Measurements from ENCODE around the gene SVIL.
"Not testable (repeated sequence)": the region's sequence is repeated elsewhere in the genome, so short reads cannot be mapped to it uniquely, and the experiment has no call there.

The SVIL gene

DNA sequence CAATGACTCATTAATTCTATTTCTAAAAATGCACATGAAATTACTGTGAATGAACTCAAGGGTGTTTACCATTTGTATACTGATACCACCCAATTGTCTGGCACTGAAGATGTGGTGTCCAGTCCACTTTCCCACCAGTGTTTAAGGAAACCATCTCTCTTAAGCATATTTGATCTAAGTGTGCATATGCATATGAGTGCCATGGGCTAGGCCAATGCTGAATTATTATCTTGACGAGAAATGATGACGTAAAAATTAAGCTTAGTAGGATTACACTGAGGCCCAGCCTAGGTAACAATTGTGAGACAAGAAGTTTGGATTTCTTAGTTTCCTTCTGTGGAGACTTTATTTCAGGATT, 59.7 kb downstream of the SVIL start:
- no peak for DNase-seq (ENCODE audit: low read depth)

DNA sequence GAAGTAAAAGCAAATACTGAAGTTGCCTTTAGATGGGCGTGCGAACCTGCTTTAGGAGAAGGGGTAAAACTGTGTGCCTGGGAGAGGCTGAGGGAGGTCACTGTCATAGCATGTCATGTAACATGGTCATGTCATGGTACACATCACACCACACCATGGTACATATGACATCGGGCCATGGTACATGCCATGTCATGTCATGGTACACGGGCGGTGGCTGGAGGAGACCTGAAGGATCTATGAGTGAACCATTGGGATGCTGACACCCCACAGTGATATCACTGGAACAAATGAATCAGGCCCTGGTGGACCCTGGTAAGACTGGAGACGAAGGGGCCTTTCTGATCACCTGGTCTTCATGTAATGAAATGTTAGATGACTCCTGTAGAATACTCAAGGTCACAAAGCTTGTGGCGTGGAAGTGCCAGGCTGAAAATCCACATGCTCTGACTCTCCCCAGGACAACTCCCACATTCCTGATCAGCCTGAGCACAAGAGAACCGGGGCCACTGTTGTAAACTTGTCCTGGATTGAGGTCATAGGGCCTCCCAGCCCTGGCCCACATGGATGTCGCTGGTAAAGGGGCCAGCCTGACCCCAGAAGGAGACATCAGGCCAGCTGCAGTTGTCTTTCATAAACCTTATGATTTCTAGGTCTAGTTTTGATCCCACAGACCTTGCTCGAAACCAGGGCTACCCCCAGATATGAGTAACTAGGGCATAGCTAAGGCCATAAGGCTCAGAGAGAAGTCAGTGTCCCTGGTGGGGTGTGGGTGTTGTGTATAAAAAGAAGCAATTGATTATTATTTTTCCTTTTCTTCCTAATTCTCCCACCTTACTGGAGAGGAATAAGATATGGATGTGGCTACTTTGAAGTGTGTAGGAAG, 60.3 kb downstream of the SVIL start:
- not testable (repeated sequence) for DNase-seq (ENCODE audit: low read depth)

DNA sequence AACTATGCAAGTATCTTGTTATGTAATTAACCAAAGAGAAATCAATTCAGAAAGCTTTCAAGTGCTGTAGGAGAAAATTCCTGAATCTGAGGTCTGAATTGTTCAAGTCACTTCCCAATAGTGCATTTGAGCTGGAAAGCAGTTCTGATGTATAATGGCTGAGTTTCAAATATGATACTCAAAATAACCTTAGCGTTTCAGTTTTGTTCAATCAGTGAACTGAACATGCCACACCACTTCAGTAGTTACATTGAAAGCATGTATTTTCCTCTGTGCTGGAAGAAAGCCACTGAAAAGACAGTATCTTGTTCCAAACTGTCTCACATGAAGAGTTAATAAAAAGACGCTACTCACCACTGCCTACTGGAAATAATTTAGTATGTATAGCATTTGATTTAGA, 64.5 kb downstream of the SVIL start:
- not testable (repeated sequence) for DNase-seq (ENCODE audit: low read depth)

DNA sequence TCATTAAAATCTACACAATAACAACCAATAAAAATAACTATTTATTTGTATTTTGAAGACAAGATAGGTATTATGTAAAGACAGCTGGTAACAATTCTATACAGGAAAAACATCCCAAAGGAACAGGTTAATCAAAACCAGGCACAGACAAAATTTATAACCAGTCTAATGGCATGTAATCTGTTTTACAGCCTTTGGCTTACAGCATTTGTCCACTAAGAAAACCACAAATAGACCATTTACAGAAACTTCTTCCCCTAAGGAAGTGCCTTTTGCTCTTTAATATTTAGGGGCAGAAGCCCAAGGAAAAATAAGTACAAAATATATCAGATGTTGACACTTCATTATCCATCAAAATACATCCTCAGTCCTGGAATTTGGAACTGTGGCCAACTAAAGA, 65.0 kb downstream of the SVIL start:
- DNase-seq (ENCODE audit: low read depth): no peak

DNA sequence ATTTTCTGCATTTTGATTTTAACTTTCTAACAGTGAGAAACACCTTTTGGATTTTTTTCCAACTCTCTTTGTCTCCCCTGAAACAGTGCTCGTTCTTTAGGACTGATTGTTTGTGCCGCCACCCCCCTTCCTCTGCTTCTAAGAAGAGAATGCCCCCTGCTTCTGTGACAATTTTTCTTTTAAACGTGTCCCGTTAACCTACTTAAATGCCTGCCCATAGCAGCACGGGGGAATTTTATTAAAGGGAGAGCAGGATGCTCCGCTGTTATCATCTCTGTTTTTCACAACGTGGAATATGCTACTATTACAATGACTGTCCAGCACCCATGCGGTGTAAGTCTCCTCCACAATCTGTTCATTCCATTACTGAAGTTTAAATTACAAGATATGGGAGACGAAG, 67.8 kb downstream of the SVIL start:
- DNase-seq (ENCODE audit: low read depth): no peak

DNA sequence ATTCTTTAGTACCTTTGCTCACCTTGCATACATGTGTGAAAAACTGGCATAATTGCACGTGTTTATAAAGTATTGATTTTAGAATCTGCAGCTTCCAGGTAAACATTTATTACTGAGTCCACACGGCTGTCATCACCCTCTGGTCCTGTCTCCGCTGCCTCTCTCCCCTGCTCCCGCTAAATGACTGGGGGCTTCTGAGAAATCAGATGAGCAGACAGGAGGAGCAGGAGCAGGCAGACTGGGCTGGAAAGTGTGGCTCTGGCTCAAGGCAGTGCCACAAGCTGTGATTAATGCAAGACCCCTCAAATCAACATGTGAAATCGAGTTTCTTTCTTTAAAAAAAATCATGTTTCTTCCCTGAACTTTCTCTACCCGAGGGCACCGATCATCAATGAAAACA, 68.6 kb downstream of the SVIL start:
- DNase-seq (ENCODE audit: low read depth): not testable (repeated sequence)

DNA sequence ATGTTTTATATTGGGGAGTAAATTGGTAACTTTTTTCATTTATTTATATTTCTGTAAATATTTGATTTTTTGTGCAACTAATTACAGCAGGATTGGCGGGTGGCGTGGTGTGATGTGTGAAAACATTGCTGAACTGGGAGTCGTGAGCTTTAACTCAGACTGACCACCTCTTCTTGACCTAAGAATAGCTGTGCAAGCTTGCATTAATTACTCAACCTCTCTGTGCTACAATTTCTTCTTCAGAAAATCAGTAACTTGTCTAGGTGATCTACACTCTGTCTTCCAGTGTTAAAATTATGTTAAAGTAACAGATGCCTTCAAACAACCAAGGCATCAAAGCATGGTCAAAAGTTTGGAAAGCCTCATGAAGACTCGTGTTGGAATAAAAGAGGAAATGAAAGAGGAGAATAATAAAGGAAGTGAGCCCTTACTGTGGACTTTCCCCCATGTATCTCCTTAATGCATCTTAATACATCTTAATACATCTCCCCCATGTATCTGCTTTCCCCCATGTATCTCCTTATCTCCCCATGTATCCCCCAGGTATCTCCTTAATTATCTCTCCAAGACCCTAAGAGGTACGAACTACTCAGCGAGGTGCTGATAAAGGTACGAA, 71.2 kb downstream of the SVIL start:
- DNase-seq (ENCODE audit: low read depth): no peak

DNA sequence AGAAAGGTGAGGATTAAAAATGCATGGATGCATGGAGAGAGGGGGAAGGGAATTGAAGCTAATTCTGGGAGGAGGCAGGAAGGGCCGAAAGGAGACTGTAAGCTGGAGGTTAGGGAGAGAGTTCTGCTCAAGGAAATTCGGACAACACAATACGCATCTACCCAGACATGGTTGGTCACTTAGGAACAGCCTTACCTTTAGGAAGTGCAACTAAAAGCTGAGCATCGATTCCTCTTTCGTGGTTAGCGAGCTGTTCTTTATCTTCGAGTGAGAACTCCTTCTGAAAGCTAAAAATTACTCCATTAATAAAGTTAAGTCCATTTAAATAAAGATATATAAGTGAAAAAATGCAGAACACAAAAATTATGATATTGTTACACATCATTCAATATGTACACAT, 71.8 kb downstream of the SVIL start:
- not testable (repeated sequence) for DNase-seq (ENCODE audit: low read depth)

DNA sequence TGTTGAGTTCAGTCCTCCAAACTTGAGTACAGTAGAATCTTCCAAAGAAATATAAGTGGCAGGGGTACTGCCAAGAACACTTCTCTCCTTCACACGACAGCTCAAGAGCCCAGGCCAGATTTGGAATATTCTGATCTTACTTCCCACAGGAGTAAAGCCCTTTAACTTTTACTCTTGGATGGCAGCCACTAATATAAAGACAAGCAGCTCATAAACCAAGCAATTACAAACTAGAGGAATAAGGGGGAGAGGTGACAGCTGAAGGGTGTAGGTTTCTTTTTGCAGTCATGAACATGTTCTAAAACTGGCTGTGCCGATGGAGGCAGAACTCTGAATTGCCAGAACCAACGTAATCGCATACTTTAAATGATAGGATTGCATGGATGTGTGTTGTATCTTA, 74.8 kb downstream of the SVIL start:
- DNase-seq (ENCODE audit: low read depth): no peak

DNA sequence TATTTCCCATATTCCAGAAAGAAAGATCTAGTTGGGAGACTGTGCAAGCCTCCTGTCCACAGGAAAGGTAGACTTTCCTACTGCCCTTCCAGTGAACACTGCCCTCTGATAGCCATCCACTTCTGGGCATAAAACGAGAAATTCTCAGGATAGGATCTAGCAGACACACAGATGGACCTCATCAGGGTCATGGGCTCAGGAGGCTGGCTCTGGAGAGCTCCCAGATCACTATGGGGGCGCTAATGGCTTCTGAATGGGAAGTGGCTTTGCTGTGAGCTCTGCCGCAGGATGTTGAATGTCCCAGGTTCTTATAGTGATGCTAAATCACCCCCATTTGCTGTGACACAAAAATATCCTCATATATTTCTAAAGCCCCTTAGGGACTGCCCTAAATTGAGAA, 77.1 kb downstream of the SVIL start:
- DNase-seq (ENCODE audit: low read depth): no peak

DNA sequence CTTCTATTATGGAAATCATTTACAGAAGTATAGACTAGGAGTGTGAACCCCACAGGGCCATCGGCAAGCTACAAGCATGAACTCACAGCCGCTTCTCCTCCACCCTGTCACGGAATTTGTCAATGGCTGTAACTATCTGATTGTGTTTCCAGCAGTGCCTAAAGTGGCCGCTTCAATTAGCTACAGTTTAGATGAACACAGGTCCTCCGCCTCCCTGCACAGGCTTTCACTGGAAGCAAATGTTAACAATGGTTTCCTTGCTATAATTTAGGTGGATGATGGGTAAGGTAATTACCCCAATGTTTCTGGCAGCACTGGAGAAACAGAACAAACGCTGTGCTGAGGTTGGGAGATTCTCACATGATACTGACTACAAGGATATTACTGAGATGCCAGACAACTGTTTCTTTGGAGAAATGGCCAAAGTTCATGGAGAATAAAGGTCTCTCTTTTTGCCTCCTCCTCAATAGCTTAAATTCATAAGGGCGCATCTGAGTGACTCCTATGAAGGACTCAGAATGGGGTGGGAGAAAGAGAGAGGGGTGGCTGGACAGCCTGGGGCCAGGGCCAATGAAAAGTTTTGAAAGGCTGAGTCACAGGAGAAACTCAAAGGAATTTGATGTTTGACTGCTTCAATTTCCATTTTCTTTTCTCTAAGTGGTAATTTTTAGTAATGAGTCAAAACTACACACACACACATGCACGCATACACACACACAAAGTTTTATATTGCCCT, 78.9 kb downstream of the SVIL start:
- peak; percentile 67 for DNase-seq (ENCODE audit: low read depth)

DNA sequence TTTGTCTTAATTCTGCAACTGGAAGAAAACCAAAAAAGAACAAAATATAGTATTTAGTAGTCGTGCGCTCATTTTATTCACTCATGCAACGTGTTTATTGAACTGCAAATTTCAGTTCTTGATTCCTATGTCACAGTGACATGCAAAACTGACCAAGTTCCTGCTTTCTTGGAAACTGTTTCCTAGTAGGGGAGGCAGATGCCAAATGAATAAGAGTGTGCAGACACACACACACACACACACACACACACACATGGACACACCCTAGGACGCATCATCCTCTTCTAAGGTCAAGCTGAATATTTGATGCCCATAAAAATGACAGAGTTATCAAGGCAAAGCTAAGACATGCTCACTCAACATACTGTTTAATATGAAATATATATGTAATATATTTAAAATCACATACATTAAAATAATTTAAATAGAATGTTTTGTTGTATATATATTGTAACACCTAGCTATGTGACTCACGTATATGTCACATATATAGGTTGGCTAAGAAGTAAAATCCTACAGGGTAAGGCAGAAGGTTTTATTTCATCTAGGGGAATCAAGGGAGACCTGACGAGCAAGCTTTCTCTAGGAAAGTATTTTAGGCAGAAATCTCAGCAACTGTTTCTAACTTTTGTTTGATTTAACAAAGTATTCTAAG, 79.6 kb downstream of the SVIL start:
- DNase-seq (ENCODE audit: low read depth): no peak

DNA sequence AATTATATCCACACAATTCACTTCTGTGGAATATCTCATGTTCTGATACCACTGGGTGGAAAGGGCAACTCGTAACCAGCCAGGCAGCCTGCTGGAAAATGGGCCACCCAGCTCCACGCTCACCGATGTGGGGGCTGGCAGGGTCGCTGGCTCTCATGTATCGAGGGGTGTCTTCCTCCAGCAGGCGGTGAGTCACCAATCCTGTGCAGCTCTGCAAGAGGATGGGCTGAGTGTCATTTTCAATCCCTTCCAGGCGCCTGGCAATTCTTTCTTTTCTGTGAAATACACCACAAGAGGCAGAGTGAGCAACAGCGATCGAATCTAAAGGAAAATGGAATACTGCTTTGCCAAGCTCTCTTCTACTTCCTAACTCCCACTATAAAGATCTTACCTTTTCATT, 80.1 kb downstream of the SVIL start:
- DNase-seq (ENCODE audit: low read depth): no peak

DNA sequence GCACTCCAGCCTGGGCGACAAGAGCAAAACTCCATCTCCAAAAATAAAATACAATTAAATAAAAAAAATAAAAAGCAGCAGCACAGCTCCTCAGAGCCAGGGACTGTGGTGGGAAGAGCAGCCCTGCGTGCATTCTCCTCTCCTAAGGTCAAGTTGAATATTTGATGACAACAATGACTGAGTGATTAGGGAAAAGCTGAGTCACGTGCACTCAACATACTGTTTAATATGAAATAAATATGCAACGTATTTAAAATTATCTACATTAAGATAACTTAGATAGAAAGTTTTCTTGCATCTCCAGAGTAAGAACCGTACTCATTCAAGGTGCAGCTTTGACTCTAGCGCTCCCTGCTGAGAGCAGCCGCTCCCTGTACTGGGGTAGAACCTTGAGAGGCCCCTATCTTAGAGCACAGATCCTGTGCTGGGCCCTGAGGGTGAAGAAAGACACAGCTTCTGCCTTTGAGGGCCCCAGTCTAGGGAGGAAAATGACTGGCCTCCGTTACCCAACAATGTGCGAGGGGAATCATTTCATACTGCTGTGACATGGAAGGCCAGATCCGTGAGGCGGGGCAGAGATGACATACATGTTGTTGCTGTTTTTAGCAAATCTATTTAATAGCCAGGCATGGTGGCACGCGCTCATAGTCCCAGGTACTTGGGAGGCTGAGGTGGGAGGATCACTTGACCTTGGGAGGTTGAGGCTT, 81.1 kb downstream of the SVIL start:
- DNase-seq (ENCODE audit: low read depth): no peak

DNA sequence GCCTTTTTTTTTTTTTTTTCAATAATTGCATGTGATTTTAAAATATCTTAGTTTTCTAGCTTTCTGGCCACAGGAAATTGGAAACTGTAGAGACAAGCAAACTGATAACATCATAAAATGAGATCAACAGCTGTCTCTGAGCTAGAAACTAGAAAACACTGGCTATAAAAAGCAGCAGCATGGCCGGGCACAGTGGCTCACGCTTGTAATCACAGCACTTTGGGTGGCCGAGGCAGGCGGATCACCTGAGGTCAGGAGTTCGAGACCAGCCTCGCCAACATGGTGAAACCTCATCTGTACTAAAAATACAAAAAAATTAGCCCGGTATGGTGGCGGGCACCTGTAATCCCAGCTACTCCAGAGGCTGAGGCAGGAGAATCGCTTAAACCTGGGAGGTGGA, 81.7 kb downstream of the SVIL start:
- not testable (repeated sequence) for DNase-seq (ENCODE audit: low read depth)

DNA sequence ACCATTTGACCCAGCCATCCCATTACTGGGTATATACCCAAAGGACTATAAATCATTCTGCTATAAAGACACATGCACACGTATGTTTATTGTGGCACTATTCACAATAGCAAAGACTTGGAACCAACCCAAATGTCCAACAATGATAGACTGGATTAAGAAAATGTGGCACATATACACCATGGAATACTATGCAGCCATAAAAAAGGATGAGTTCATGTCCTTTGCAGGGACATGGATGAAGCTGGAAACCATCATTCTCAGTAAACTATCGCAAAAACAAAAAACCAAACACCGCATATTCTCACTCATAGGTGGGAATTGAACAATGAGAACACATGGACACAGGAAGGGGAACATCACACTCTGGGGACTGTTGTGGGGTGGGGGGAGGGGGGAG, 85.3 kb downstream of the SVIL start:
- DNase-seq (ENCODE audit: low read depth): not testable (repeated sequence)

DNA sequence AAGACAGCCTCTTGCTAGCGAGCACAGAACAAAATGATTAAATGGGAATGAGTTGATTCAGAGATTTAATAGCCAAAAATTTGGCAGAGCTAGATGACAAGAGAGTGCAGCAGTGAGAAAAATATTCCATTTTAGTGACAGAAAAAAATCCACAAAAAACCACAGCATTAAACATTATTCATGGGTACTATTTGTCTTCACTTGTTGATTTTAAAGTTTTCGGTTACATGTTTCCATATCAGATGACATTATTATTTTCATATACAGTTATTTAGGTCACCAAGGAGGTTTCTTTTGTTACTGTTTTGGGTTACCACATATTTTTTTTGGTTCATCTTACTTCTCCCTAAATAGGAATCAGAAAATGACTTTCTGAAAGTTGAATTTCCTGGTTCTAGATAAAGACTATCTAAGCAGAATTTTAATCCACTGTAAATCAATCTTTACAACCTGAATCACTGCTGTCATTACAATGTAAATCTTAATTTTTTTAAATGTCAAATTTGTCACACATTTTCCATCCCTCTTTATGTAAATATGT, 87.9 kb downstream of the SVIL start:
- DNase-seq (ENCODE audit: low read depth): no peak

DNA sequence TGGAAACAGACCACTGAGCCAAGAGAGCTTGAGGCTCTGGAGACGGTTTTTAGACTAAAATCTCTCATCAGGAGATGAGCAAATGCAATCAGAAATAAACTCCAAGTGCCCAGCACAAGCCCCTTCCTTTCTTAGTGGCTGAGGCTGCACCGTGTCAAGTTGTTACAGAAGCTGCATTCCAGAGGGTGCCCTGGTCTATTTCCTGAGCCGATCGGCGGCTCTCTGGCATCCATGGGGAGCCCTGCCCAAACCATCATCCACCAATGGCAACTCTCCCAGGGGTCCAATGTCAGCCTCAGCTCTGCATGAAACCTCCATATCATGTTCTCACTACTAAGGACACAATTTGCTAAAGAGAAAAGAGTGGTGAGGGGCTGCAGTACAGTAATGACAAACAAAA, 89.6 kb downstream of the SVIL start:
- DNase-seq (ENCODE audit: low read depth): no peak

DNA sequence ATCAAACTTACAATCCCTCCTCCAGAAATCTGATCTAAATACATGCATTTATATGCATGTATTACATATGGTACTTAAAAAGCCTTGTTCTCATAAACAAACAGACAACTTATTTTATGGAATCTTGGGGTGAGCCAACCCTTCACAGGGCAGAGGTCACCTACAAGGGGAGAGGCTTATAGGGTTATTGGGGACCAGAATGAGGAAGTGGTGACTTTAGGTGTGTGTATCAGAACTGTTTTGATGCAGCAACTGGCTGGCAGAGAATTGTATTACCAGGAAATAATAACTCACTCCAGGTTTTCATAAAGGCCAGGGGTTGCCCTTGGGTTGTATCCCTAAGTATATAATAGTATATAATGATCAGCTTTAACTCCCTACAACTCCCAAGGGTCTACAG, 91.1 kb downstream of the SVIL start:
- DNase-seq (ENCODE audit: low read depth): no peak

DNA sequence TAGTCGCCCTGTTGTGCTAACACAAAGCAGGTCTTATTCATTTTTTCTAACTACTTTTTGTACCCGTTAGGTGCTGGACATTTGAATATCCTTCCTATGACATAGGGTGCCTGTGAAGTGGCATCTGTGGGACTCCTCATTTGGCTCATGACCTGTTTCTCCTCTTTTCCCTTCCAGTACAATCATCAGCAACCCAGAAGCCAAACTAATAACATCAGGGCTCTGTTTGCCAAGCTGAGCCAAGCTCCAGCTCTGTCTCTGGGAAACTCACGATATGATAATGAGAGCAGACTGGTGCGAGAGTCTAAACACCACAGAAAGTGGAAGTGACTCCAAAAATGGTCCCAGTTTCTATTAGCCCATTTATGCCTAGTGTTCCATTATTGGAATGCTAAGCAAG, 92.0 kb downstream of the SVIL start:
- no peak for DNase-seq (ENCODE audit: low read depth)

DNA sequence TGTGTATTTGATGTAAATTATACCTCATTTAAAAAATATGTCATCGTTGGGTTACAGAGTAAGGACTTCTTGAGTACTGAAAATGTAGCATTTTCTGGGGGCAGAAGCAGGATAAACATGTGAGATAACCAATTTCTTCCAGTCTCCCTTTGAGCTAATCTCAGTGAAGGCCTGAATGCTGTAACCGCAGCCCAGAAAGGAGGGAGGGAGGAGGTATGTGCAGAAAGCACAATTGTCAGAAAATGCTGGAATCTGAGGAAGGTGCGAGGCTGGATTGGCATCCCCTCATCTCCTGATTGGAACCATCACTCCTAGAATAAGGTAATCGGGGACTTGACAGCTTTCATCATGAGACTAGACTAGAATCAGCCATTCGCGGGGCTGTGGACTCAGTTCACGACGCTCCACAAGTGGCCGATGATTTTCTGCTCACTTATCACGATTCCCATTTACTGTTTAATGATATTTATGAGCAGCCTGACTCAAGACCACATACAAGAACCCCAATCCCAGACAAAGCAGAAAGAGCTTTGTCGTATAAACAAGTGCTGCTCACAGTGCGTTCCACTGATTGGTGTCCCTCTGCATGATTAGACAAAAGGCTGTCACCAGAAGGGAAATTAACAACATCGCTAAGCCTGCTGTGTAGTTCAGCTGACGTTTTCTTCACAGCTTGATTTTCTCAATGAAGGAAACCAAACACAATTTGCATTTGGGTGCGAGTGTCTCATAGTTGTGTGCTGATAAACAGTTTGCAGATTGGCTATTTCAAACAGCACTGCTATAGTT, 93.2 kb downstream of the SVIL start:
- DNase-seq (ENCODE audit: low read depth): no peak
